Endothelial cell of umbilical vein (primary cell): ENCODE results near the gene CRACR2B.
A peak's percentile ranks its signal among the peaks of the same experiment; 100 is the strongest.

Experiments used
- EZH2 ChIP-seq: IDR thresholded peaks from 2 replicates; pipeline ENCODE4 v1.6.1; 2012; ENCODE audit warnings: borderline replicate concordance, low read depth, mild to moderate bottlenecking, moderate library complexity, low read length, inconsistent platforms; ENCODE audit not compliant: severe bottlenecking
- FOS ChIP-seq: IDR thresholded peaks from 2 replicates; pipeline ENCODE4 v1.6.1; 2011; ENCODE audit warnings: mild to moderate bottlenecking, low read length, moderate library complexity, borderline replicate concordance; ENCODE audit not compliant: insufficient read depth
- JUN ChIP-seq: IDR thresholded peaks from 2 replicates; pipeline ENCODE4 v1.6.1; 2011; ENCODE audit warnings: borderline replicate concordance, low read depth; ENCODE audit not compliant: insufficient read length, insufficient read depth
- MYC ChIP-seq: IDR thresholded peaks from one replicate; pipeline ENCODE4 v1.6.1; 2011; ENCODE audit warnings: mild to moderate bottlenecking, low read depth, low read length
- POLR2A ChIP-seq: IDR thresholded peaks from 2 replicates; pipeline ENCODE4 v1.6.1; 2012; ENCODE audit warnings: low read depth, mild to moderate bottlenecking, control low read depth, low read length
- POLR2AphosphoS5 ChIP-seq: IDR thresholded peaks from 2 replicates; pipeline ENCODE4 v1.6.1; 2012; ENCODE audit warnings: low read depth, mild to moderate bottlenecking, control low read depth, low read length, moderate library complexity; ENCODE audit not compliant: insufficient read depth
- TF ChIP-seq, protein P1 (sequence below), 2 donors: IDR thresholded peaks; 1 replicate in 1 of 2; 2 replicates in 1 of 2; pipeline ENCODE4 v1.5.1; 2011; ENCODE audit warnings: low read length in 2 of 2, mild to moderate bottlenecking in 2 of 2, moderate library complexity in 2 of 2, control low read depth in 1 of 2, inconsistent platforms in 1 of 2, low read depth in 1 of 2; ENCODE audit not compliant: insufficient read depth in 1 of 2; ENCODE audit errors: extremely low read depth in 1 of 2

- TF ChIP-seq, protein P1, sequence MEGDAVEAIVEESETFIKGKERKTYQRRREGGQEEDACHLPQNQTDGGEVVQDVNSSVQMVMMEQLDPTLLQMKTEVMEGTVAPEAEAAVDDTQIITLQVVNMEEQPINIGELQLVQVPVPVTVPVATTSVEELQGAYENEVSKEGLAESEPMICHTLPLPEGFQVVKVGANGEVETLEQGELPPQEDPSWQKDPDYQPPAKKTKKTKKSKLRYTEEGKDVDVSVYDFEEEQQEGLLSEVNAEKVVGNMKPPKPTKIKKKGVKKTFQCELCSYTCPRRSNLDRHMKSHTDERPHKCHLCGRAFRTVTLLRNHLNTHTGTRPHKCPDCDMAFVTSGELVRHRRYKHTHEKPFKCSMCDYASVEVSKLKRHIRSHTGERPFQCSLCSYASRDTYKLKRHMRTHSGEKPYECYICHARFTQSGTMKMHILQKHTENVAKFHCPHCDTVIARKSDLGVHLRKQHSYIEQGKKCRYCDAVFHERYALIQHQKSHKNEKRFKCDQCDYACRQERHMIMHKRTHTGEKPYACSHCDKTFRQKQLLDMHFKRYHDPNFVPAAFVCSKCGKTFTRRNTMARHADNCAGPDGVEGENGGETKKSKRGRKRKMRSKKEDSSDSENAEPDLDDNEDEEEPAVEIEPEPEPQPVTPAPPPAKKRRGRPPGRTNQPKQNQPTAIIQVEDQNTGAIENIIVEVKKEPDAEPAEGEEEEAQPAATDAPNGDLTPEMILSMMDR (IDR thresholded peaks at IDR 0.05; ENCODE audit: extremely low read depth in 1 of 2, insufficient read depth in 1 of 2, low read depth in 1 of 2, low read length in 2 of 2), result peak; percentile 82 to 93
- TF ChIP-seq POLR2A (no peak), POLR2AphosphoS5 (peak; percentile 22), JUN (no peak), EZH2 (no peak), FOS (no peak), MYC (no peak)
Observed at GRCh38 chr11:783581-784015, 44.1 kb upstream of the CRACR2B start.
